Left ventricle myocardium inferior (tissue), 1 donor: ENCODE measurements around the gene PITPNC1. TPM values are rescaled to one million over a fixed set of nuclear protein-coding genes. Genes with fewer than 3 reads are reported as not detected.

Experiments used
- DNase-seq: peaks from one replicate; pipeline ENCODE4 v3.0.0-alpha.2; 2020
- H3K27ac ChIP-seq: fragments of 200-600 bp; replicated peaks from 2 replicates; pipeline ENCODE4 v1.8.0; 2021
- H3K27me3 ChIP-seq: fragments of 200-600 bp; 2 replicates; pipeline ENCODE4 v1.8.0; 2021; ENCODE audit warnings: low read depth
- H3K36me3 ChIP-seq: fragments of 200-600 bp; 2 replicates; pipeline ENCODE4 v1.8.0; 2021
- H3K4me1 ChIP-seq: fragments of 200-600 bp; 2 replicates; pipeline ENCODE4 v1.8.0; 2021
- H3K4me3 ChIP-seq: fragments of 200-600 bp; 2 replicates; pipeline ENCODE4 v1.8.0; 2021; ENCODE audit warnings: mild to moderate bottlenecking, moderate library complexity
- H3K9me3 ChIP-seq: fragments of 200-600 bp; replicated peaks from 2 replicates; pipeline ENCODE4 v1.8.0; 2021
- CTCF ChIP-seq: fragments of 200-600 bp; IDR thresholded peaks from 2 replicates; pipeline ENCODE4 v1.8.0; 2021; ENCODE audit warnings: antibody characterized with exemption, mild to moderate bottlenecking, borderline replicate concordance
- intact Hi-C: fragments of 100-400 bp; cut with micrococcal nuclease; formaldehyde crosslinking; loops from one replicate; pipeline ENCODE4 v1.11.0; 2022
- total RNA-seq: library from RNA; stranded (reverse); fragmentation: NEBNext Ultra II Directional; extraction: Animal tissue kit (Norgen Biotek cat#: 25700); gene quantifications from one replicate; pipeline ENCODE4 v1.2.1, GENCODE V29; 2021
- donor health status: DM: no; HTN: yes; CAD: no; lungs with severe emphysema.

Gene PITPNC1
- total RNA-seq, 1 donor from 2014 or later = 8.1 TPM

- Histone ChIP-seq H3K4me3 (no peak overlapping the region), H3K9me3 (no peaks in the 10 kb centered on the region), H3K36me3 (no peaks in the 10 kb centered on the region), H3K27ac (peak overlapping the region; percentile 63), H3K27me3 (no peaks in the 10 kb centered on the region), H3K4me1 (peaks cover 79% of the 10 kb centered on the region)
- DNase-seq = no peak
- intact Hi-C loops = no loop called here
- TF ChIP-seq CTCF = no peak
These were observed 65.9 kb downstream of the PITPNC1 start for GRCh38 chr17:67442787-67443624.

GRCh38 chr17:67443931-67444595 lies 67.0 kb downstream of the PITPNC1 start:
- intact Hi-C loops = no loop called here

GRCh38 chr17:67448449-67448848 lies 71.4 kb downstream of the PITPNC1 start:
- Histone ChIP-seq H3K4me1 (peaks cover 31% of the 10 kb centered on the region), H3K36me3 (no peaks in the 10 kb centered on the region), H3K4me3 (no peak overlapping the region), H3K9me3 (no peaks in the 10 kb centered on the region), H3K27ac (no peak overlapping the region), H3K27me3 (no peaks in the 10 kb centered on the region)
- TF ChIP-seq CTCF = no peak
- intact Hi-C loops = no loop called here
- no peak for DNase-seq

More at GRCh38 chr17:67443931-67444595, 67.0 kb downstream of the PITPNC1 start:
- no peak for TF ChIP-seq CTCF
- H3K4me1 ChIP-seq = peaks cover 69% of the 10 kb centered on the region
- H3K4me3 ChIP-seq = no peak overlapping the region
- H3K27me3 ChIP-seq = no peaks in the 10 kb centered on the region
- no peaks in the 10 kb centered on the region for H3K36me3 ChIP-seq
- H3K9me3 ChIP-seq = no peaks in the 10 kb centered on the region
- no peak for DNase-seq
- H3K27ac ChIP-seq = peak overlapping the region; percentile 63

- no peak for DNase-seq
- H3K4me1 ChIP-seq = peaks cover 24% of the 10 kb centered on the region
- H3K4me3 ChIP-seq = no peak overlapping the region
- intact Hi-C loops = no loop called here
- no peak for TF ChIP-seq CTCF
- no peaks in the 10 kb centered on the region for H3K9me3 ChIP-seq
- no peaks in the 10 kb centered on the region for H3K27me3 ChIP-seq
- no peaks in the 10 kb centered on the region for H3K36me3 ChIP-seq
- no peak overlapping the region for H3K27ac ChIP-seq
These were observed 72.0 kb downstream of the PITPNC1 start for GRCh38 chr17:67449065-67449464.

- Histone ChIP-seq H3K4me3 (no peak overlapping the region), H3K27me3 (no peaks in the 10 kb centered on the region), H3K36me3 (no peaks in the 10 kb centered on the region), H3K4me1 (peaks cover 15% of the 10 kb centered on the region), H3K9me3 (no peaks in the 10 kb centered on the region), H3K27ac (no peak overlapping the region)
- TF ChIP-seq CTCF = no peak
- DNase-seq = no peak
- intact Hi-C loops = no loop called here
These were observed 73.0 kb downstream of the PITPNC1 start for GRCh38 chr17:67449845-67450755.
